Epithelial cell of esophagus (primary cell): Measurements from ENCODE around the gene SLC51A.
"Not testable (repeated sequence)": the region's sequence is repeated elsewhere in the genome, so short reads cannot be mapped to it uniquely, and the experiment has no call there.

Source experiments
- DNase-seq: peaks from one replicate; pipeline ENCODE4 v3.0.0; 2010; ENCODE audit warnings: low read depth
- H3K4me3 ChIP-seq: 2 replicates; pipeline ENCODE4 v1.5.1; 2011; ENCODE audit warnings: mild to moderate bottlenecking, low read length, control low read depth
- CTCF ChIP-seq: IDR thresholded peaks from 2 replicates; pipeline ENCODE4 v1.5.1; 2011; ENCODE audit warnings: low read depth, mild to moderate bottlenecking, low read length, control low read depth, inconsistent platforms; ENCODE audit not compliant: insufficient read depth; ENCODE audit errors: missing control alignments

SLC51A gene

GRCh38 chr3:196208942-196209695 is 7.2 kb upstream of the SLC51A start:
- TF ChIP-seq CTCF, result no peak
- no peak for DNase-seq
- no peak overlapping the region for H3K4me3 ChIP-seq

- DNase-seq, H3K4me3 ChIP-seq: not testable (repeated sequence)
These were observed 6.2 kb upstream of the SLC51A start for GRCh38 chr3:196209944-196210672.

- no peak for TF ChIP-seq CTCF
- no peak for DNase-seq
- H3K4me3 ChIP-seq, result no peak within 1 kb of the TSS
These were observed 5.4 kb upstream of the SLC51A start, which contains the start of gene ZDHHC19 for GRCh38 chr3:196210673-196211556. Gene ZDHHC19, minus strand, starts transcription at chr3:196211400. Its CDS starts 85 bp downstream, at chr3:196211315.

GRCh38 chr3:196214783-196215441 is 1.4 kb upstream of the SLC51A start:
- DNase-seq, result no peak
- no peak for TF ChIP-seq CTCF
- no peak overlapping the region for H3K4me3 ChIP-seq

- no peak for TF ChIP-seq CTCF
- H3K4me3 ChIP-seq, result no peak overlapping the region
- DNase-seq, result no peak
These were observed 777 bp upstream of the SLC51A start for GRCh38 chr3:196215493-196216020.

GRCh38 chr3:196216681-196217211 is 412 bp downstream of the SLC51A start:
- no peak overlapping the region for H3K4me3 ChIP-seq
- no peak for DNase-seq
- no peak for TF ChIP-seq CTCF
